ENCODE data around the gene CWF19L1.

The CWF19L1 gene

DNA sequence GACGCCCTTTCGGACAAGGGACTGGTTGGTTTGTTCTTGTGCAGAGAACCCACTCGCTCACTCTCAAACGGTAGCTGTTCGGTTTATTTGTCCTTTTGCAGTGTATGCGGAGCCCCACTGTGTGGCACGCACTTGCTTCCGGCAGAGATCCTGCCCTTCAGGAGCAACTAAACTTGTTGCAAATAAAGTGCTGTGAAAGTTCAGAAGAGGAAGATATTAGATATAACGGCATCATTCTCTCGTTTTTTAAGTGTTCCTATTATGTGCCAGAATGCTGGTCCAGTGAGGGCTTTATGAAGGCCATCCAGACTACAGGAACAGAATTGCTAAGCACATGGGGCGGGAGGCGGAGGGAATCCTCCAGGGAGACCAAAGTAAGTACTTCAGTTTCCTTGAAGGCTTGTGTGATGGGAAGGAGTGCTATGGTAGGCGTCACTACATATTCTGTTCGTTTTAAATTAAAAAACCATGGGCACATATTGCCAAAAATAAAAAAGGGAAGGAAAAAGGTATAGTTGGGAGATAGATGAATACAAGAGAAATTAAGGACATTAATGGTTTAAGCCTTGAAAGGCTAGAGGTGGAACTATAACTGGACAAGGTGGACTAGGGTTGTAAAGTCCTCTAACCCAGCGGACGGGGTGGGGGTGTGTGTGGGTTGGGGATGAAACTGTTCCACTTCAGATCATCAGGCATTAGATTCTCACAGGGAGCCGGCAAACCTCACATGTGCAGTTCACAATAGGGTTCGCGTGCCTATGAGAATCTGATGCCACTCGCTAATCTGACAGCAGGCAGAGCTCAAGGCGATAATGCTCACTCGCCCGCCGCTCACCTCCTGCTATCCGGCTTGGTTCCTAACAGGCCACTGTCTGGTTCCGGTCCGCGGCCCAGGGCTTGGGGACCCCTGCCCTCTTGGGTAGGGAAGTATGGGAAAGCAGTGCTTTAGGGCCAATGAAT, 80.9 kb downstream of the CWF19L1 start:
- peak in 29 of 42 donors; percentile 5 to 65 (median 25) for DNase-seq
- intact Hi-C loops (cut with DNase I) = no loop called here

- DNase-seq = peak; percentile 73 to 95 (median 91)
- intact Hi-C loops (cut with DNase I) = no loop called here
These were observed 81.8 kb downstream of the CWF19L1 start, which contains the start of gene ERLIN1 for GRCh38 chr10:100185364-100186252. TSS of gene ERLIN1 (minus strand) at chr10:100186029. CDS start at chr10:100185626, 403 bp downstream.

- no peak for DNase-seq
- intact Hi-C loops (cut with DNase I) = no loop called here
These were observed 82.6 kb downstream of the CWF19L1 start for GRCh38 chr10:100184840-100185239.

DNA sequence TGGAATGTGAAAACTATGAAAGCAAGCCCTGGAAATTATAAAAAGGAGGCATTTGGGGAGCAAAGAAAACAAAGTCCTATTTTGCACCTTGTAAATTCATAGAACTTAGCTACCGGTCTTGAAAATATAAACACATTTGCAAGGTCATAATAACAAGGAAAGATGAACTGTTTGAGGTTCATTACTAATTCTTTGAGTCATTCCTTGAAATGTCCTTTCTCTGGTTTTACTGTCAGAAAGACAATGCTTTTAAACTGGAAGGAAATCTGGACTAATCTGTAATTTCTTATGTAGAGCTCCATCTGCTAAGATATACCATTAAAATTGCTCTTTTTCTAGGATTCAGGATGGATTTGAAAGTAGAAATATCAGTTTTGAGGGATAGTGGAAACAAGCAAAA, 83.0 kb downstream of the CWF19L1 start:
- no peak for DNase-seq
- intact Hi-C loops (cut with DNase I) = no loop called here

DNA sequence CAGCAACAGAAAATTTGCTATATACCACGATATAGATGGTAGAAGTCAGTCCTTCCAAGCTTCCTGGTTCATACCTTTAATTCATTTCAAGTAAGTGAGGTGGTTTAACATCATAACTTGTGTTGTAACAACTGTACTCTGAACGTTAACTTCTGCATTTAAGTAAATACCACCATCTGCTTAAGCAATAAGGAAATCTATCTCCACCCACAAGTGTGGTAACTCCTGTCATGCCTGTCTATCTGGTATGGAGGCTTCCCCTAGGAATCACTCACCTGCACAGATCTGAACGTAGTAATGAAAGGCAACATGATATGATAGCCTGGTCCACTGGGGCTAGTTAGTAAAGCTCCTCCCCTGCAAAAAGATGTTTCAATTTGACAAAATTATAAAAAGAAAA, 84.0 kb downstream of the CWF19L1 start:
- no peak for DNase-seq
- intact Hi-C loops (cut with DNase I) = no loop called here

DNA sequence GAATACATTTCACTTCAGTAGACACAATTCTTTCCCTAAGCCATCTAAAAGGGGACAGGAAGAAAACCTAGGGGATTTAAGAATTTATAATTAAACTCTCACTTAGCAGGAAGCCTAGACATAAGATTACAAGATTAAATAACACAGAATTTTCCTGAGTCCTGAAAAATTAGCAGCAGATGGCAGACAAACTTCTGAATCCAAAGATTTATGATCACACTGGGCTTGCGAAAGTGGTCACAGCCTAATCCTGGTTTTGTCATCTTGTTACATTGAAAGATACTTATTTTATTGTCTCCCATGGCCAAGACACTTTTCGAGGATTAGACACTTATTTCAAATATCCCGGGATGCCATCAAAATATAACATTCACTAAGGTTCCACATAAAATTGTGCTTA, 84.5 kb downstream of the CWF19L1 start:
- intact Hi-C loops (cut with DNase I) = no loop called here
- DNase-seq = no peak
